LHCN-M2 (cell line): ENCODE measurements around the gene GSTO2. TPM values are rescaled to one million over a fixed set of nuclear protein-coding genes. Genes with fewer than 3 reads are reported as not detected.

ENCODE experiments used
- DNase-seq: peaks from one replicate; pipeline ENCODE4 v3.0.0-alpha.2; 2012; ENCODE audit warnings: low read depth
- total RNA-seq: library from RNA; depleted of rRNA; stranded (reverse); fragments of >200 nt; gene quantifications from 2 replicates; pipeline ENCODE4 v1.2.3, GENCODE V29; 2014; rRNA removed

GSTO2 gene
- total RNA-seq, 1 experiment from 2014 or later, result 0.46 TPM

GRCh38 chr10:104339469-104340110, 70.6 kb downstream of the GSTO2 start:
- peak; percentile 67 for DNase-seq

GRCh38 chr10:104340111-104340526, 71.1 kb downstream of the GSTO2 start:
- DNase-seq, result no peak

- no peak for DNase-seq
Observed at GRCh38 chr10:104340641-104341040, 71.7 kb downstream of the GSTO2 start.

GRCh38 chr10:104342941-104343411, 74.0 kb downstream of the GSTO2 start:
- DNase-seq, result peak; percentile 77

GRCh38 chr10:104344219-104344618, 75.2 kb downstream of the GSTO2 start:
- DNase-seq, result no peak

GRCh38 chr10:104345515-104345914, 76.5 kb downstream of the GSTO2 start:
- no peak for DNase-seq

- no peak for DNase-seq
Observed at GRCh38 chr10:104345941-104346340, 77.0 kb downstream of the GSTO2 start.

- DNase-seq, result no peak
Observed at GRCh38 chr10:104347295-104348045, 78.5 kb downstream of the GSTO2 start.

- no peak for DNase-seq
Observed at GRCh38 chr10:104348601-104349000, 79.6 kb downstream of the GSTO2 start.

GRCh38 chr10:104349623-104350126, 80.7 kb downstream of the GSTO2 start:
- peak; percentile 34 for DNase-seq

- peak; percentile 71 for DNase-seq
Observed at GRCh38 chr10:104350127-104350635, 81.2 kb downstream of the GSTO2 start.

- DNase-seq, result peak; percentile 82
Observed at GRCh38 chr10:104351061-104351702, 82.2 kb downstream of the GSTO2 start.

GRCh38 chr10:104351919-104352318, 82.9 kb downstream of the GSTO2 start:
- no peak for DNase-seq

GRCh38 chr10:104353325-104354048, 84.5 kb downstream of the GSTO2 start, which contains the start of gene CFAP58:
TSS of gene CFAP58 (plus strand) at chr10:104353833. CDS start at chr10:104353898, 65 bp downstream.
- peak; percentile 22 for DNase-seq

Other genes with a start within 250 kb of the GSTO2 start
- 0.26 TPM in 1 of 2 replicates, not detected in the other for gene COL17A1, start 183.3 kb upstream of the GSTO2 start, total RNA-seq
- gene SFR1, start 147.0 kb upstream of the GSTO2 start, total RNA-seq, result 13.1 and 14.9 TPM in 2 replicates
- gene CFAP43, start 36.8 kb upstream of the GSTO2 start, total RNA-seq, result 0.06 TPM in 1 of 2 replicates, not detected in the other
- gene GSTO1, start 14.3 kb upstream of the GSTO2 start, total RNA-seq, result 211 and 248 TPM in 2 replicates
- 20.0 and 26.6 TPM in 2 replicates for gene ITPRIP, start 69.3 kb downstream of the GSTO2 start, total RNA-seq
- gene CFAP58, start 84.6 kb downstream of the GSTO2 start, total RNA-seq, result 1.4 TPM in 2 replicates